K562 (cell line): ENCODE measurements around the gene CYTH4. TPM values are rescaled to one million over a fixed set of nuclear protein-coding genes. Genes with fewer than 3 reads are reported as not detected.

Source experiments
- ATAC-seq: fragments of 200-7000 bp; cut with Tn5 transposase; 3 replicates; pipeline ENCODE4 v1.9.1; 2020; ENCODE audit warnings: moderate library complexity
- BruUV-seq: library from RNA; stranded (reverse); fragments of 400-500 nt; replicated peaks from 2 replicates; lab custom pipeline; 2021; lab: Mats Ljungman, UMichigan
- CTCF ChIA-PET: fragments of 300-600 bp; formaldehyde crosslinking; extraction: SDS; loops from one replicate; lab custom pipeline; 2021; ENCODE audit warnings: low intra/inter-chr PET ratio; lab: Yijun Ruan, JAX
- POLR2A ChIA-PET: fragments of 300-600, 350-650 bp; sonication (Branson Sonifier 250); formaldehyde crosslinking; extraction: SDS; loops from one replicate; lab custom pipeline; 2021; ENCODE audit warnings: antibody characterized with exemption, inconsistent platforms; lab: Yijun Ruan, JAX
- DNase-seq, 4 experiments: peaks; one replicate each; pipeline versions ENCODE4 v3.0.0 to v3.0.0-alpha.2; 2011 to 2018; ENCODE audit warnings: low spot score in 3 of 4, mixed read lengths in 3 of 4; ENCODE audit errors: extremely low read depth in 1 of 4
- FAIRE-seq: peaks from 2 replicates; lab custom pipeline; 2011; peaks lifted over from hg19 to GRCh38; lab: Jason Lieb, UNC
- H2AFZ ChIP-seq: 2 replicates; pipeline ENCODE4 v1.6.0; 2011; ENCODE audit warnings: low read depth, low read length, control low read depth, inconsistent platforms
- H3K27ac ChIP-seq: fragments of 200-600 bp; 3 replicates; pipeline ENCODE4 v1.8.0; 2011; ENCODE audit warnings: low read depth, mild to moderate bottlenecking, control low read depth, inconsistent platforms, low read length, moderate library complexity, mixed read lengths; ENCODE audit errors: extremely low read depth
- H3K27me3 ChIP-seq, 2 experiments: fragments of 300-600 bp in 1 of 2; 2 replicates in 1 of 2; 3 replicates in 1 of 2; pipeline versions ENCODE4 v1.6.0 to v1.8.0; 2011; ENCODE audit warnings: inconsistent platforms in 2 of 2, low read length in 2 of 2, mild to moderate bottlenecking in 1 of 2, mixed read lengths in 1 of 2, moderate library complexity in 1 of 2; ENCODE audit not compliant: control insufficient read depth in 2 of 2, insufficient read depth in 2 of 2
- H3K36me3 ChIP-seq: fragments of 300-600 bp; 3 replicates; pipeline ENCODE4 v1.8.0; 2011; ENCODE audit warnings: mild to moderate bottlenecking, low read length, inconsistent platforms; ENCODE audit not compliant: control insufficient read depth, insufficient read depth
- H3K4me1 ChIP-seq, 2 experiments: fragments of 200-600 bp in 1 of 2; replicated peaks in 1 of 2; 2 replicates in 1 of 2; 3 replicates in 1 of 2; pipeline versions ENCODE4 v1.5.1 to v1.8.0; 2011; ENCODE audit warnings: inconsistent platforms in 2 of 2, low read length in 2 of 2, mild to moderate bottlenecking in 1 of 2, mixed read lengths in 1 of 2, moderate library complexity in 1 of 2; ENCODE audit not compliant: control insufficient read depth in 2 of 2, insufficient read depth in 2 of 2
- H3K4me2 ChIP-seq: 2 replicates; pipeline ENCODE4 v1.6.1; 2011; ENCODE audit warnings: low read length, control low read depth, inconsistent platforms, mixed read lengths; ENCODE audit not compliant: insufficient read depth
- H3K4me3 ChIP-seq: fragments of 200-600 bp; sonication (generic), shearing (Covaris generic); 2 replicates; pipeline ENCODE4 v1.5.1; 2016; ENCODE audit warnings: control low read depth, inconsistent platforms
- H3K79me2 ChIP-seq: fragments of 200-600 bp; 3 replicates; pipeline ENCODE4 v1.8.0; 2011; ENCODE audit warnings: low read length, inconsistent platforms; ENCODE audit not compliant: control insufficient read depth, insufficient read depth
- H3K9ac ChIP-seq, 2 experiments: 2 replicates each; pipeline versions ENCODE4 v1.6.0 to v1.6.1; 2011; ENCODE audit warnings: low read depth in 2 of 2, low read length in 2 of 2, control low read depth in 1 of 2, inconsistent platforms in 1 of 2, mild to moderate bottlenecking in 1 of 2, mixed read lengths in 1 of 2; ENCODE audit not compliant: insufficient read depth in 1 of 2
- H3K9me1 ChIP-seq: one replicate; pipeline ENCODE4 v1.6.0; 2011; ENCODE audit warnings: inconsistent platforms, mild to moderate bottlenecking, low read length, moderate library complexity; ENCODE audit not compliant: control insufficient read depth, insufficient read depth
- H3K9me3 ChIP-seq: replicated peaks from 2 replicates; pipeline ENCODE4 v1.5.1; 2011; ENCODE audit warnings: low read depth, low read length, inconsistent platforms; ENCODE audit not compliant: control insufficient read depth, insufficient read depth
- H4K20me1 ChIP-seq: replicated peaks from 2 replicates; pipeline ENCODE4 v1.6.1; 2011; ENCODE audit warnings: low read length, inconsistent platforms, mixed read lengths; ENCODE audit not compliant: control insufficient read depth, insufficient read depth
- HNRNPLL ChIP-seq: fragments of 200-400 bp; formaldehyde crosslinking; IDR thresholded peaks from 2 replicates; pipeline ENCODE4 v1.6.1; 2017; ENCODE audit warnings: low read length, low read depth, mild to moderate bottlenecking; ENCODE audit not compliant: poor library complexity, severe bottlenecking
- NR2C2 ChIP-seq, 2 experiments: fragments of 200-800 bp in 1 of 2; sonication (Bioruptor generic) in 1 of 2; sonication (generic) in 1 of 2; formaldehyde crosslinking in 1 of 2; IDR thresholded peaks; 2 replicates each; pipeline versions ENCODE4 v1.6.1 to v1.8.0; 2016 to 2022; ENCODE audit warnings: mild to moderate bottlenecking in 1 of 2, missing compliant biosample characterization in 1 of 2, missing genetic modification characterization in 1 of 2, missing genetic modification reagents in 1 of 2
- WGBS: fragments of 100-300 bp; shearing (Covaris generic); methylation state at CpG from one replicate; pipeline ENCODE4 v1.1.6; 2016; ENCODE audit warnings: low coverage, mixed read lengths; ENCODE audit not compliant: insufficient coverage; ENCODE audit errors: missing lambda C conversion rate; 5-methylcytosine and 5-hydroxymethylcytosine counted together
- in situ Hi-C: fragments of 300-500 bp; cut with MboI; formaldehyde crosslinking; loops from 4 replicates; pipeline ENCODE4 v1.15.0; 2018; ENCODE audit warnings: inconsistent platforms, mixed read lengths
- intact Hi-C: fragments of 100-400 bp; cut with micrococcal nuclease; formaldehyde crosslinking; loops from 2 replicates; pipeline ENCODE4 v1.14.2; 2022
- polyA plus RNA-seq, 8 experiments: library from polyadenylated mRNA; depleted of rRNA in 4 of 8; stranded (reverse) in 5 of 8; unstranded in 3 of 8; fragments of >200 nt; fragmentation: Nextera tagmentation in 2 of 8; fragmentation: Illumina TruSeq in 1 of 8; extraction: Ambion mirVana in 2 of 8; extraction: Trizol in 1 of 8; gene quantifications; 2 replicates each; pipeline versions ENCODE4 v1.2.1 to v1.2.3, GENCODE V29; 2011 to 2014; ENCODE audit warnings: inconsistent platforms in 1 of 8, missing spikeins in 1 of 8
- total RNA-seq, 7 experiments: library from RNA; depleted of rRNA in 6 of 7; stranded (reverse); fragments of >200 nt in 6 of 7; fragmentation: Illumina TruSeq in 2 of 7; extraction: Trizol in 2 of 7; gene quantifications; 2 replicates each; pipeline versions ENCODE4 v1.2.1 to v1.2.3, GENCODE V29; 2011 to 2021; ENCODE audit warnings: low replicate concordance in 1 of 7

CYTH4 gene
- total and polyA plus RNA-seq, 9 of the 15 experiments (the other 6 are each of a cell fraction or from before 2014, with no cell fraction given): 0.03 to 2.0 (median 0.61) TPM; not detected in 1

DNA sequence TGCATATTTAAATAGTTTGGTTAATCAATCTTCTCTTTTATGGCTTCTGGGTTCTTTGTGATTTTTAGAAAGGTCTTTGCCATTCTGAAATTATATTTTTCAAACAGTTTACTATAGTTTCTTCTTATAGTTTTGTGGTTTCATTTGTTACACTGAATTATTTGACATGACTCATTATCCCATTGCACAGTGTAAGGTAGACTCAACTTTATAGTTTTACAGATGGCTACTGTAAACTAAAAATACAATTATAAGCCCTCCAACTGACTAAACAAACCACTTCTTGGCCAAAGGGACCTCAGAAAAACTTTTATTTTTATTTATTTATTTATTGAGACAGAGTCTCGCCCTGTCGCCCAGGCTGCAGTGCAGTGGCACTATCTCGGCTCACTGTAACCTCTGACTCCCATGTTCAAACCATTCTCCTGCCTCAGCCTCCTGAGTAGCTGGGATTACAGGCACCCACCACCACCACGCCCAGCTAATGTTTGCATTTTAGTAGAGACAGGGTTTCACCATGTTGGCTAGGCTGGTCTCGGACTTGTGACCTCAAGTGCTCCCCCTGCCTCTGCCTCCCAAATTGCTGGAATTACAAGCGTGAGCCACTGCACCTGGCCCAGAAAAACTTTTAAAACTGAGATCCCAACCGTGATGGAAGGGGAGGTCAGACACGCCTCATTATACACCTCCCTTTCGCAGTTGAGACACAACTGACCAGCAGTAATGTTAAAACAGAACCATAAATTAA, 24.1 kb upstream of the CYTH4 start:
- Histone ChIP-seq H3K79me2 (no peaks in the 10 kb centered on the region), H3K36me3 (no peaks in the 10 kb centered on the region), H3K4me2 (no peak overlapping the region), H3K9me3 (no peaks in the 10 kb centered on the region), H3K27me3 (no peaks in the 10 kb centered on the region; a peak in 1 of 5 replicates), H3K9ac (no peak overlapping the region), H3K4me3 (no peak overlapping the region)
- POLR2A ChIA-PET: interaction anchor here (0.6 kb wide), 1 partner anchor 352 kb away, joined by 3 read pairs; no protein-coding TSS in a partner anchor
- 48% methylated on average over 9 of the region's 9 CpGs for WGBS
- ATAC-seq (no peak), DNase-seq (no peak), FAIRE-seq (no peak)
- in situ Hi-C loops: no loop called here
- no TSS peak for BruUV-seq
- TF ChIP-seq NR2C2 (CRISPR knock-in tag; IDR thresholded peaks at IDR 0.05) (no peak), NR2C2 (tag; IDR thresholded peaks at IDR 0.05) (0 out of 2 replicates have a peak, but pooled peaks have one; percentile 3), HNRNPLL (no peak)
- TF ChIP-seq, all 486 proteins: peak for 1
- no peak overlapping the region for H3K27ac ChIP-seq
- intact Hi-C loops: no loop called here
- no peak overlapping the region for H2AFZ ChIP-seq
- H3K9me1 ChIP-seq: no peaks in the 10 kb centered on the region
- CTCF ChIA-PET: interaction anchor here (0.6 kb wide), 1 partner anchor 312 kb away, joined by 3 read pairs; no protein-coding TSS in a partner anchor
- H4K20me1 ChIP-seq: no peaks in the 10 kb centered on the region
- peaks cover 4 to 15% of the 10 kb centered on the region in 2 experiments; a peak in 4 of 5 replicates for H3K4me1 ChIP-seq
